MM.1S (cell line): ENCODE data around the gene KCNK2.

ENCODE experiments used
- DNase-seq: peaks from one replicate; pipeline ENCODE4 v3.0.0-alpha.2; 2015
- H2AFZ ChIP-seq: fragments of 300-600 bp; sonication (generic); 2 replicates; pipeline ENCODE4 v1.6.0; 2016; ENCODE audit warnings: antibody characterized with exemption, low read length
- H3F3A ChIP-seq: fragments of 300-600 bp; sonication (generic); 2 replicates; pipeline ENCODE4 v1.6.1; 2016; ENCODE audit warnings: mild to moderate bottlenecking, antibody characterized with exemption, low read length, moderate library complexity, mixed read lengths; ENCODE audit not compliant: insufficient read depth
- H3K27ac ChIP-seq: fragments of 300-600 bp; sonication (generic); 2 replicates; pipeline ENCODE4 v1.5.1; 2016; ENCODE audit warnings: mild to moderate bottlenecking, low read length
- H3K27me3 ChIP-seq: fragments of 300-600 bp; sonication (generic); replicated peaks from 2 replicates; pipeline ENCODE4 v1.6.0; 2016; ENCODE audit warnings: low read length; ENCODE audit not compliant: insufficient read depth
- H3K36me3 ChIP-seq: fragments of 300-600 bp; sonication (generic); replicated peaks from 2 replicates; pipeline ENCODE4 v1.6.1; 2016; ENCODE audit warnings: mild to moderate bottlenecking, low read length, mixed read lengths; ENCODE audit not compliant: insufficient read depth
- H3K4me1 ChIP-seq: fragments of 300-600 bp; sonication (generic); 2 replicates; pipeline ENCODE4 v1.6.1; 2016; ENCODE audit warnings: low read length, mixed read lengths
- H3K4me2 ChIP-seq: fragments of 300-600 bp; sonication (generic); 2 replicates; pipeline ENCODE4 v1.6.0; 2016; ENCODE audit warnings: low read depth, low read length
- H3K4me3 ChIP-seq: fragments of 300-600 bp; sonication (generic); 2 replicates; pipeline ENCODE4 v1.5.1; 2016; ENCODE audit warnings: low read length, mixed read lengths
- H3K79me2 ChIP-seq: fragments of 300-600 bp; sonication (generic); 2 replicates; pipeline ENCODE4 v1.6.1; 2016; ENCODE audit warnings: mixed run types, low read length, mixed read lengths
- H3K9ac ChIP-seq: fragments of 300-600 bp; sonication (generic); 2 replicates; pipeline ENCODE4 v1.6.1; 2016; ENCODE audit warnings: low read length, mixed read lengths
- H3K9me2 ChIP-seq: fragments of 300-600 bp; sonication (generic); replicated peaks from 2 replicates; pipeline ENCODE4 v1.6.1; 2016; ENCODE audit warnings: mild to moderate bottlenecking, low read length, mixed read lengths; ENCODE audit not compliant: insufficient read depth
- H3K9me3 ChIP-seq: fragments of 300-600 bp; sonication (generic); replicated peaks from 2 replicates; pipeline ENCODE4 v1.6.1; 2016; ENCODE audit warnings: mild to moderate bottlenecking, low read length, mixed read lengths; ENCODE audit not compliant: insufficient read depth
- H4K20me1 ChIP-seq: fragments of 300-600 bp; sonication (generic); 2 replicates; pipeline ENCODE4 v1.6.1; 2016; ENCODE audit warnings: mild to moderate bottlenecking, low read length, moderate library complexity, mixed read lengths; ENCODE audit not compliant: insufficient read depth
- CTCF ChIP-seq: fragments of 300-600 bp; sonication (generic); IDR thresholded peaks from 2 replicates; pipeline ENCODE4 v1.5.1; 2016; ENCODE audit warnings: antibody characterized with exemption, low read length, mixed read lengths
- EZH2 ChIP-seq: fragments of 300-600 bp; sonication (generic); optimal IDR thresholded peaks from 2 replicates; pipeline ENCODE3; 2017; ENCODE audit warnings: low read depth, mild to moderate bottlenecking, antibody characterized with exemption, low read length, mixed read lengths
- EZH2phosphoT487 ChIP-seq: fragments of 300-600 bp; sonication (generic); IDR thresholded peaks from 2 replicates; pipeline ENCODE4 v1.6.1; 2018; ENCODE audit warnings: antibody characterized with exemption, low read length

The KCNK2 gene

GRCh38 chr1:215113776-215114153, 31.2 kb downstream of the KCNK2 start:
- no peak for TF ChIP-seq EZH2
- TF ChIP-seq CTCF, result no peak
- no peak for TF ChIP-seq EZH2phosphoT487
- no peak overlapping the region for H3K4me3 ChIP-seq
- no peak for DNase-seq
- H3K9me2 ChIP-seq, result no peaks in the 10 kb centered on the region
- H3K36me3 ChIP-seq, result no peaks in the 10 kb centered on the region
- no peak overlapping the region for H3K9ac ChIP-seq
- no peaks in the 10 kb centered on the region for H3F3A ChIP-seq
- no peaks in the 10 kb centered on the region for H3K9me3 ChIP-seq
- H2AFZ ChIP-seq, result no peak overlapping the region
- H3K27ac ChIP-seq, result no peak overlapping the region
- no peak overlapping the region for H3K4me2 ChIP-seq
- H4K20me1 ChIP-seq, result no peaks in the 10 kb centered on the region
- no peaks in the 10 kb centered on the region for H3K4me1 ChIP-seq
- no peaks in the 10 kb centered on the region for H3K79me2 ChIP-seq
- no peaks in the 10 kb centered on the region for H3K27me3 ChIP-seq

DNA sequence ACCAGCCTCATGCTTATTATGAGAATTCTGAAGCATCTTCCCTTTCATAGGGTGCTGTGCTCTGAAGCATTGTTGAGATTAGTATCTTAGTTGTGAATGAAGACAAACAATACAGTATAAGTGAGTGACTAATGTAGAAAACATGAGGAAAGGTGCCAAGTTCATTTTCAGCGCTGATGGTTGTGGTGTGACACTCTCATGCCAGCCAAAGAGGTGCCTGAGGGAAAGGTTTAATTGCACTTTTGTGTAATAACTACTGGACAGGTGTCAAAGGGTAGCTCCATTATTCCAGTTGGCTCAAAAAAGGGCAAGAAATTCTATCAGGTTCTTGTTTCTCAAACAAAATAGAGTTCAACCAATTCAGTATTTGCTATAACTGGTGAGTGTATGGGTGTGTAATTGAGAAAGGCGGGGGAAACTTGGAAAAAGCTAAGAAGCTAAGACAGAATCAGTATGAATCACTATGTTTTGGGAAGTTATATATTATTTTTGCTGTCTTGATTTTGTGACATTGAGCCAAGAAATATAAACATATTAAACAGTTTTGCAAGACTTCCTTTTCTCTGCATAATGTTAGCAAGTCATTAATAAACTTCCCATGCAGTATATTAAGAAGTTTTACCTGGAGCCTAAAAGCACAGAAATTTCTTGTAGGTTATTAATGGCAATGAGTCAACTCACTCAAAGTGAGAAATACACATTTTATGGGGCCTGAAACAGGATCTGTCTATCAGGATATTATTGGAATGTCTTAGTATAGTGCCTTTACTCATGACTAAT, 31.8 kb downstream of the KCNK2 start:
- Histone ChIP-seq H3F3A (no peaks in the 10 kb centered on the region), H3K79me2 (no peaks in the 10 kb centered on the region), H3K9me2 (no peaks in the 10 kb centered on the region), H3K4me1 (no peaks in the 10 kb centered on the region), H3K9me3 (no peaks in the 10 kb centered on the region), H2AFZ (no peak overlapping the region), H3K4me2 (no peak overlapping the region), H3K27me3 (no peaks in the 10 kb centered on the region), H4K20me1 (no peaks in the 10 kb centered on the region), H3K9ac (no peak overlapping the region), H3K27ac (no peak overlapping the region), H3K4me3 (no peak overlapping the region), H3K36me3 (no peaks in the 10 kb centered on the region)
- DNase-seq, result no peak
- no peak for TF ChIP-seq EZH2phosphoT487
- no peak for TF ChIP-seq CTCF
- no peak for TF ChIP-seq EZH2

- Histone ChIP-seq H3K4me3 (no peak overlapping the region), H3K9me3 (no peaks in the 10 kb centered on the region), H3K79me2 (no peaks in the 10 kb centered on the region), H3K36me3 (no peaks in the 10 kb centered on the region), H3K4me1 (no peaks in the 10 kb centered on the region), H3K4me2 (no peak overlapping the region), H4K20me1 (no peaks in the 10 kb centered on the region), H3K27ac (no peak overlapping the region), H2AFZ (no peak overlapping the region), H3K9ac (no peak overlapping the region), H3K9me2 (no peaks in the 10 kb centered on the region), H3K27me3 (no peaks in the 10 kb centered on the region), H3F3A (no peaks in the 10 kb centered on the region)
- TF ChIP-seq CTCF (no peak), EZH2 (no peak), EZH2phosphoT487 (no peak)
- no peak for DNase-seq
These were observed 33.2 kb downstream of the KCNK2 start for GRCh38 chr1:215115760-215116159.
